ENCODE results near the gene AKT1.
A peak's percentile ranks its signal among the peaks of the same experiment; 100 is the strongest.

Gene AKT1

DNA sequence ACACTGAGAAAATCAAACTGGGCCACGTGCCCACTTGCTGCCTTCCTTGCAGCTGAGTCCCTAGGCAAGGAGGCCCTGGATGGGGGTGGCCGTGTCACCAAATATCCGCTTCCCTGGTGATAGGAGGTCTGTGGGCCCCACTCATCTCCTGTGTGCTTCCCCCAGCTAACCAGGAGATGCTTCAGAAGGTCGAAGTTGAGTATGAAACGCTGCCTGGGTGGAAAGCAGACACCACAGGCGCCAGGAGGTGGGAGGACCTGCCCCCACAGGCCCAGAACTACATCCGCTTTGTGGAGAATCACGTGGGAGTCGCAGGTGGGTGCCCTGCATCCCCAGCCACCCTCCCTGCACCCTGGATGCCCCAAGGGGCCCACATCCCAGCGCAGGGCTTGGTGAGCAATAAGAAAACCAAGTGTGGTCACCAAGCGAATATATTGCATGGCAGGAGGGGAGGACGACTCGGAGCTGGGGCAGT lies 49.4 kb downstream of the AKT1 start:
- TF ChIP-seq ZFX (IDR thresholded peaks at IDR 0.05; ENCODE audit: borderline replicate concordance) (no peak), CTCF (IDR thresholded peaks at IDR 0.05) (no peak)
- peak overlapping the region; percentile 67 for H3K27ac ChIP-seq

DNA sequence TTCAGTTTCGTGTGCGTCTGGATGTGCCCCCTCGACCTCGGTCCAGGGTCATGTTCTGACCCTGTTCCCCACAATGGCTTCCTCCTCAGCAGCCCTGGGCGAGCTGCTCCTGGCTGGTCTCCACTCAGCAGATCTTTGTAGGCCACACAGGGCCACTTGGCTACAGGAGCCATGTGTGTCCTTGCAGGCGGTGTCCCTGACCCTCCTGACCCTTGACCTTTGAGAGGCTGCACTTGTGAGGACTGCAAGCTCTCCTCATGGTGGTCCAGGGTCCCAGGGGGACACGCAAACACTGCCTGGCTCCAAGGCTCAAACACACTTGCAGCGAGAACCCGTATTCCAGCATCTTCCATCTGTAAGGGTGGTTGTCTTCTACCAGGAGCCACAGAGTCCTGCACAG lies 50.1 kb downstream of the AKT1 start:
- no peak for TF ChIP-seq CTCF (IDR thresholded peaks at IDR 0.05)
- no peak for TF ChIP-seq ZFX (IDR thresholded peaks at IDR 0.05; ENCODE audit: borderline replicate concordance)
- H3K27ac ChIP-seq = 0 out of 2 replicates have a peak overlapping the region, but pooled peaks have one; percentile 67

DNA sequence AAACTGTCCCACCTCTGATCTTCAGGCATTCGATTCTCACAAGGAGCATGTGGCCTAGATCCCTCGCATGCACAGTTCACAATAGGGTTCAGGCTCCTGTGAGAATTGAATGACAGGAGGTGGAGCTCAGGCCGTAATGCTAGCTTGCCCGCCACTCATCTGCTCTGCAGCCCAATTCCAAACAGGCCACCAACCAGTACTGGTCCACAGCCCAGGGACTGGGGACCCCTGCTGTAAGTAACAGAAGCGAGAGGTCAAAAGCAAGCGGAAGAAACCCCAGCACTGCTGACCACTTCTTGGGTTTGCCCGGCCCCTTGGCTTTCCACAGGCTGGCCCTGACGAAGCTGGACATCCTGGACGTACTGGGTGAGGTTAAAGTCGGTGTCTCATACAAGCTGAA lies 51.1 kb downstream of the AKT1 start:
- H3K27ac ChIP-seq = no peak overlapping the region
- no peak for TF ChIP-seq CTCF (IDR thresholded peaks at IDR 0.05)
- no peak for TF ChIP-seq ZFX (IDR thresholded peaks at IDR 0.05; ENCODE audit: borderline replicate concordance)

DNA sequence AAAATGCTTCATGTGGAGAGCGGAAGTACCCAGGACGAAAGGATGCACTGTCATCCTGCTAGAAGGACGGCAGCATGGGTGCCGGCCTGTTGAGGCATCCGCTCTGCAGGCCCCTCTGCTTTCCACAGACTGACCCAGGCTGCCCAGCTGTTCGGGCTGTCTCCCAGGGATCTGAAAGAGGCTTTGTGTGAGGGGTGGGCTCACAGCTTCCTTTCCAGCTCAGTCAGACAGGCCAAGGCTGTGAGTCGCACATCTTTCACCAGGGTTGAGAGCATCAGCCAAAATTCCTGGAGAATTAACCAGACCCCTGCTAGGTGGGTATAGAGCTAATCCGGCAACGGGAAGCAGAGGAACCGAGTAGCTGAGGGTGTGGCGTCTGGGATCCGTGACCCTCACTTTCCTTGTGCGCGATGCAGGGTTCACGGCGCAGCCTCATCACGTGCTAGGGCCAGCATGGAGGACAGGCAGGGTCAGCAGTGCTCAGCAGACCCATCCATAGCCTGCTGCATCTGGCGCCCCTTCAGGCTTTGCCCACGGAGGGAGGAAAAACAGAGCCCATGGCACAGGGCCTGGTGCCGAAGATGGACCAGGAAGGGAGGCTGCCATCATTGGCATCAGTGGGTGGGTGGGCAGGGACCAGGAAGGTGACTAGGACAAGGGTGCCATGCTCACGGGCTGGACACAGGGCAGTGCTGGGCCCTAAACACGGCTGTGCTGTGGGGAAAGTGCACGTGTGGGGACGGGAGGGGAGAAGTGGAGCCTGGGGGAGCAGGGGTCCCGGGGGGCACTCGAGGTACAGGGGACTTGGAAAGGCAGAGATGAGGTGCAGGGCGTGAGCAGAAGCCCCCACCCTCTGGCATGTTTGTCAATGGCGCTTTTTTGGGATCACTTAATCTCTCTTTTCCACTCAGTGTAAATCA lies 51.8 kb downstream of the AKT1 start:
- no peak overlapping the region for H3K27ac ChIP-seq
- no peak for TF ChIP-seq ZFX (IDR thresholded peaks at IDR 0.05; ENCODE audit: borderline replicate concordance)
- TF ChIP-seq CTCF (IDR thresholded peaks at IDR 0.05) = no peak

DNA sequence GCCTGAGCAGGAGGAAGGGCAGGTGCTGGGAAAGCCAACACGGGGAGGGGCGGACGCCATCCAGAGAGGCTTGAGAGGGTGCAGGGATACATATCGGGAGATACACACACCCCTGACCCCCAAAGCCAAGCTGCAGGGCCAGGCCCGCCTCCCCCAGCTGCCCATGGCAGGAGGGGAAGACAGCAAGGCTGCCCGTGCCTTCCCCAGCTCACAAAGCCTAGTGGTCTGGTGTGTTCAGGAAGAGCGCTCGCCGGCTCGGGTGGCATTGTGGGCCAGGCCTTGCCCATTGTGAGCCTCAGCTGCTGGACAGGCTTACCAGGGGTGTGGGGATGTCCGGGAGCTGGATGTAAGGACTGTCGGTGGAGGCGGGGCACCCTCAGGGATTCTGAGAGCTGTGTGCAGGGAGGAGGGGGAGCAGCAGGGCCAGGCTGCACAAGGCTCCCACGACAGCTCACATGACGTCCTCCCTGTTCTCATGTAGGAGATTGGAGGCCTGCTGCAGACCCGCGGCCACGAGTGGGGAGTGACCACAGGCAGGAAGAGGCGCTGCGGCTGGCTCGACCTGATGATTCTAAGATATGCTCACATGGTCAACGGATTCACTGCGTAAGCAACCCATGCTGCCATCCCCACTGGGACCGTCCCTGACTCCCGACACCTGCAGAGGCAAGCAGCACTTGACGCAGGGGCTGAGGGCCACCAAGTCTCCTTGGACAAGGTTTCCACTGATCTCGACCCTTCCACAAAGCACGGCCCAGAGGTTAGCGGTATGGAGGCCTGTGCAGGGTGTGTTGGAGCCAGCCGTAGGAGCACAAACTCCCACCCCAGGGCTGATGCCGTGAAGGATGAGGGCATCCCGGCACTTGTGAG lies 52.7 kb downstream of the AKT1 start:
- no peak overlapping the region for H3K27ac ChIP-seq
- no peak for TF ChIP-seq CTCF (IDR thresholded peaks at IDR 0.05)
- TF ChIP-seq ZFX (IDR thresholded peaks at IDR 0.05; ENCODE audit: borderline replicate concordance) = no peak

DNA sequence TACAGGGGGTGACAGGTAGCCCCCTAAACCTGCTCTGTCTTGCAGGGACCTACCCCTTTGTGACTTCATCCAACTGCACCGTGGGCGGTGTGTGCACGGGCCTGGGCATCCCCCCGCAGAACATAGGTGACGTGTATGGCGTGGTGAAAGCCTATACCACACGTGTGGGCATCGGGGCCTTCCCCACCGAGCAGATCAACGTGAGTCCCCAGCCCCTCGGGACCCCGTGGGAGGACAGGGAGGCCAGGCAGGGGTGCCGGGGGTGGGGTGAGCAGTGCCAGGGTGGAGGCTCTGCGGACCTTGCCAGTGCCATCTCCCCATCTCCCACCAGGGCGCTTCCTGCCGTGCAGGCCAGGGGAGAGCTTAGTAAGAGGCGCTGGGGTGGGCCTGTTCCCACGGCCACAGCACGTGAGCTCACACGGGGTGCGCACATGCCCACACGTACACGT lies 53.7 kb downstream of the AKT1 start:
- H3K27ac ChIP-seq = no peak overlapping the region
- TF ChIP-seq CTCF (IDR thresholded peaks at IDR 0.05) (no peak), ZFX (IDR thresholded peaks at IDR 0.05; ENCODE audit: borderline replicate concordance) (no peak)
